ENCODE data around the gene KIAA1217.
"Not testable (repeated sequence)": the region's sequence is repeated elsewhere in the genome, so short reads cannot be mapped to it uniquely, and the experiment has no call there.

Gene KIAA1217

DNA sequence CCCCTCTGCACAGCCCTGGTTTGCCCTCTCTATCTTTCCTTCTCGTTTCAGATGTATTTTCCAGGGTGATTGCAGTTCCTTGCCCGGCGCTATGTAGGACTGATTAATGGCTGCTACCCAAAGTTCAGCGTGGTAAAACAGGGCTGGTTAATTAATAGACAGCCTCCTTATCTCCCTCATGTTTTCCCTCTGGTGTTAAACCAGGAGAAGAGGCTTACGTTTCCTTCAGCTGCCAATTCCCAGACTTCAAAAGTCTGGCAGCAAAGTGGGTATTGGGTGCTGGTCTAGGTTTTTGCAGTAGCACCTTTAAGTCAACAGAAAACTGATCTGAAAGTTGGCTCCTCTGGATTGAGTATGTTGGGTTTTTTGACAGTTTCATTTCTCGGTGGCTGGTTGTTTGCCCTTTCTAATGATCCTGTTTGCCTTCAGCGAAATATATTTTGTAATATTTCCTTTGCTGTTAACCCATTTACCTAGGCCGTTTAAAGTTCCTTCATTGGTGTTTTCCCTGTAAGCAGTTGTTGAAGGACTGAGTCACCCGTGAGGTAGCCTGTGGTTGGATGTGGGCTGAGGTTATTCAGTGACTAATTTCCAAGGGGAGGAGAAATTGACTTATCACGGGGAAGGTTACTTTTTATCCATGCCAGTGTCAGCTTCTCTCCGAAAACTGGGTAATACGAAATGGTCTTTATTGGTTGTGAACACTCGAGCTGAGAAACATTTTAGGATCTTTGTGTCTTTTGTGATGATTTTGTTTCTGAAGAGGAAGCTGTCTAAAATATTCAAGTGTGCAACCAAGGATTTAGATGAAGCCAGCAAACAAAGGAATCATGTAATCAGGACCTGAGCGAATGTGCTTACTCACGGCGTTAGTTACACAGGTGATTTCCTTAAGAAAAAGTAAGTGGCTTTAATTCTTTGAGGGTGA, 257.2 kb downstream of the KIAA1217 start:
- peaks cover 2% of the 10 kb centered on the region for H3K27me3 Mint-ChIP-seq
- ATAC-seq (ENCODE audit: low read depth) (no peak), DNase-seq (ENCODE audit: low spot score in 2 of 2) (no peak)
- peaks cover 7% of the 10 kb centered on the region for H3K4me1 Mint-ChIP-seq
- no peaks in the 10 kb centered on the region for H3K36me3 Mint-ChIP-seq
- H3K4me3 Mint-ChIP-seq, result no peak overlapping the region
- no peaks in the 10 kb centered on the region for H3K9me3 Mint-ChIP-seq
- no peak overlapping the region for H3K27ac Mint-ChIP-seq

DNA sequence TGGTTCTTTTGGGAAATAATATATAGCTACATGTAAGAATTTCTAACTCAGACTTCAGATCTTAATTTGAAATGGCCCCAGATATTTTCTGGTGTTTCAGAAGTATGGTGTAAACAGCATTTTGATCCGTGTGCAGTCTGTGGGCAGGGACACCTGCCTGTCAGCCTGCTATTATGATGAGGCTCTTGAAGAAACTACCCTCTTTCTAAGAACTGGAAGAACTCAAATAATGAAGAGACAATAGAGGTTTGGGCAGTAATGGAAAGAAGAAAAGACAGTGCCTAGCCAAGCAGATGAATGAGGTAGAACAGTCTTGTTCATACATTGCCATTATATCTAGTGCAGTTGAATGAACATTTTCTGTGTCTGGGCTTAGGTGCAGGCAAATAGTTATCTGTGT, 258.2 kb downstream of the KIAA1217 start:
- Mint-ChIP-seq H3K4me3 (no peak overlapping the region), H3K27me3 (peaks cover 2% of the 10 kb centered on the region), H3K9me3 (no peaks in the 10 kb centered on the region), H3K4me1 (peaks cover 7% of the 10 kb centered on the region), H3K27ac (no peak overlapping the region), H3K36me3 (no peaks in the 10 kb centered on the region)
- ATAC-seq (ENCODE audit: low read depth), result no peak
- DNase-seq (ENCODE audit: low spot score in 2 of 2), result no peak

DNA sequence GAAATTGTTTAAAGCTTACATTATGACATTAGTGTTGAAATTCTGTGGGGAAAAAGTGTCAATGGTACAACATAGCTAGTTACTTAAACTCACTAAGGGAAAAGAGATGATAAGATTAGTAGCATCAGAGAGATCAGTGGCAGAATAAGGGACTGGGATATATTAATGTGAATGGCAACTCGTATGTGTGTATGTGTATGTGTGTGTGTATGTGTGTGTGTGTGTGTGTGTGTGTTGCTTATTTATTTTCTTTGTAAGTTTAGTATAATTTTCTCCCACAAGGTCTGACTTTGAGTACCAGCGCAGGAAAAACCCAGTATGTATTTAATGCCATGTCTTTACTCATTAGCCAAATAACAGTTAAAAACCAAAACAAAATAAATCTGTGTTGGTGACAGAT, 258.7 kb downstream of the KIAA1217 start:
- no peak overlapping the region for H3K4me3 Mint-ChIP-seq
- ATAC-seq (ENCODE audit: low read depth) (no peak), DNase-seq (ENCODE audit: low spot score in 2 of 2) (no peak)
- no peaks in the 10 kb centered on the region for H3K9me3 Mint-ChIP-seq
- no peak overlapping the region for H3K27ac Mint-ChIP-seq
- peaks cover 2% of the 10 kb centered on the region for H3K27me3 Mint-ChIP-seq
- peaks cover 7% of the 10 kb centered on the region for H3K4me1 Mint-ChIP-seq
- H3K36me3 Mint-ChIP-seq, result no peaks in the 10 kb centered on the region

- Mint-ChIP-seq H3K4me3 (no peak overlapping the region), H3K36me3 (no peaks in the 10 kb centered on the region), H3K27me3 (peaks cover 2% of the 10 kb centered on the region), H3K4me1 (peaks cover 7% of the 10 kb centered on the region), H3K9me3 (no peaks in the 10 kb centered on the region), H3K27ac (no peak overlapping the region)
- DNase-seq (ENCODE audit: low spot score in 2 of 2) (no peak), ATAC-seq (ENCODE audit: low read depth) (no peak)
Measured at GRCh38 chr10:24468281-24468751, 259.4 kb downstream of the KIAA1217 start.

DNA sequence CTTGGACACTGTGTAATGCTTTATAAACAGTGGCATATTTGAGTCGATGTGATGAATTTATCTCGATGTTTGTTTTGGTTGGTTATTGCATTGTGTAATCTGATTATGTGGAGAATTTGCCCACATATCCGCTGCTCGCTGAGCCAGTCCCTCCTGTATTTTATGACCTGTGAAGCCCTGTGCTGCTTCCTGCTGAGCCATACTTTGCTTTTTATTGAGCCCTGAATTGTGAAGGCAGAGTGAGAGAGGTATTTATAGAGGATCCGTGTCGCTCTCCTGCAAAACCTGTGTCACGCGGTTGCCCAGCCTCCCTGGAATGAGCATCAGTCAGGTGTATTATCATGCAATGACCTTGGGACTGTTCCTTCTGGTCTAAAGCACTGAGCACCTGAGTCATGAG, 261.1 kb downstream of the KIAA1217 start:
- DNase-seq (ENCODE audit: low spot score in 2 of 2), result no peak
- Mint-ChIP-seq H3K36me3 (no peaks in the 10 kb centered on the region), H3K4me3 (no peak overlapping the region), H3K27ac (no peak overlapping the region), H3K27me3 (peaks cover 2% of the 10 kb centered on the region), H3K9me3 (no peaks in the 10 kb centered on the region), H3K4me1 (no peaks in the 10 kb centered on the region)
- ATAC-seq (ENCODE audit: low read depth), result no peak

DNA sequence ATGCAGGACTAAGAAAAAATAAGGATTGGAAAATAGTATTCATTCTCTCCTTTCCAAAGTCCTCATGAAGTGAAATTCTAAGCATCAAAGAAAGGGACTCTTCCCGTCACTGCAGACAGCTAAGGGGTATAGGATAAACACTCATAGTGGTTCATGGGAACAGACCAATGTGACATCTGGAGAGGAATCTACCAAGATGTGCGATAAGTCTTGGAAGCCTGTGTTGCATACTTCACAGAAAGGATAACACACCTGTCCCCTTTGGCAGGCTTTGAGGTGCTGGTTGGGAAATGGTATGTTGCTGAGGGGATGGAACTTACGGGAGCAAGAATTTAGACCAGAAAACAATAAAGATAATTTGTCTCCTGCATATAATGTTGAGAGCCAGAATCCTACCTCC, 266.7 kb downstream of the KIAA1217 start:
- no peak for DNase-seq (ENCODE audit: low spot score in 2 of 2)
- H3K27ac Mint-ChIP-seq, result no peak overlapping the region

GRCh38 chr10:24476913-24477701, 268.2 kb downstream of the KIAA1217 start:
- no peak overlapping the region for H3K4me3 Mint-ChIP-seq
- H3K27ac Mint-ChIP-seq, result no peak overlapping the region
- no peaks in the 10 kb centered on the region for H3K4me1 Mint-ChIP-seq
- peaks cover 5% of the 10 kb centered on the region for H3K9me3 Mint-ChIP-seq
- no peaks in the 10 kb centered on the region for H3K36me3 Mint-ChIP-seq
- ATAC-seq (ENCODE audit: low read depth) (no peak), DNase-seq (ENCODE audit: low spot score in 2 of 2) (no peak)
- peaks cover 3% of the 10 kb centered on the region for H3K27me3 Mint-ChIP-seq

More for the DNA sequence above, 266.7 kb downstream of the KIAA1217 start:
- Mint-ChIP-seq H3K4me3 (no peak overlapping the region), H3K4me1 (no peaks in the 10 kb centered on the region), H3K36me3 (no peaks in the 10 kb centered on the region), H3K27me3 (peaks cover 3% of the 10 kb centered on the region), H3K9me3 (peaks cover 5% of the 10 kb centered on the region)
- no peak for ATAC-seq (ENCODE audit: low read depth)

DNA sequence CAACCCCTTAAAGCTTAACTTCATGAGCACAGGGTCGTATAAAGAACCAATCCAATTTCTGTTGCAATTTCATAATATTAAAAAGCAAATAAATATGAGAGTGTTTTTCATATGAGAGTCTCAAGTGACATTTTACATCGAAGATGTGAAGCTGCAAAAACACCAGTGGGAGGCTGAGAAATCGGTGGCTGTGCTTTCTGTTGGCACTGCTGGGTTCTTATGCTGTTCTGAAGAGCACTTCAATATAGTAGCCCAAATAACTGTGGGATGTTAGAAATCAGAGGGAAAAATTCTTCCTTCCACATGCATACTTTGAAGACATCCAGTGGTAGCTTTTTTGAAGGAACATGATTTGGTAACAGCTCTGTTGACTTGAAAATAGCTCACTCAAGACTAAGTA, 269.0 kb downstream of the KIAA1217 start:
- Mint-ChIP-seq H3K36me3 (no peaks in the 10 kb centered on the region), H3K9me3 (peaks cover 5% of the 10 kb centered on the region), H3K4me1 (no peaks in the 10 kb centered on the region), H3K4me3 (no peak overlapping the region), H3K27ac (no peak overlapping the region), H3K27me3 (peaks cover 3% of the 10 kb centered on the region)
- no peak for DNase-seq (ENCODE audit: low spot score in 2 of 2)
- no peak for ATAC-seq (ENCODE audit: low read depth)

GRCh38 chr10:24479806-24480205, 270.9 kb downstream of the KIAA1217 start:
- Mint-ChIP-seq H3K27me3 (peaks cover 3% of the 10 kb centered on the region), H3K9me3 (peaks cover 5% of the 10 kb centered on the region), H3K36me3 (no peaks in the 10 kb centered on the region), H3K4me1 (no peaks in the 10 kb centered on the region), H3K27ac (no peak overlapping the region), H3K4me3 (no peak overlapping the region)
- ATAC-seq (ENCODE audit: low read depth), result no peak
- no peak for DNase-seq (ENCODE audit: low spot score in 2 of 2)

GRCh38 chr10:24480447-24480846, 271.5 kb downstream of the KIAA1217 start:
- Mint-ChIP-seq H3K36me3 (no peaks in the 10 kb centered on the region), H3K4me3 (no peak overlapping the region), H3K27me3 (peaks cover 3% of the 10 kb centered on the region), H3K9me3 (peaks cover 7% of the 10 kb centered on the region), H3K27ac (no peak overlapping the region), H3K4me1 (no peaks in the 10 kb centered on the region)
- DNase-seq (ENCODE audit: low spot score in 2 of 2), result no peak
- ATAC-seq (ENCODE audit: low read depth), result no peak

DNA sequence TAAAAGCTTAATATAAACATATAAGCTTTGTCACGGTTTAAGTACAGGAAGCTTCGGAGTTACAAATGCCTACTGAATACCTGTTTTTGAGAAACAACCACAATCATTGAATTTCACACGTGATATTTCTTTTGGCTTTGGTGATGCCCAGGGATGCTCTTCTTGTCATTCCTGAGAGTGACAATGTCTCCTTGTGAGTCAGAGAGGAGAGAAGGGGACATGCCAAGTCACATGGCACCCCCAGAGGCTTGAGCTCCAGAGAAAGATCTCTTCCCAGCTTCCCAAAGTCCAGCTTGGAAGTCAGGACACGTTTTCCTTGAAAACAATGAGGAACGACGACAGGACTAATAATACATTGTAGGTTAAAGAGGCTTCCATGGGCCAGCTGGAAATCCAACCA, 272.3 kb downstream of the KIAA1217 start:
- Mint-ChIP-seq H3K4me3 (no peak overlapping the region), H3K9me3 (peaks cover 7% of the 10 kb centered on the region), H3K36me3 (no peaks in the 10 kb centered on the region), H3K27ac (no peak overlapping the region), H3K27me3 (peaks cover 3% of the 10 kb centered on the region), H3K4me1 (no peaks in the 10 kb centered on the region)
- DNase-seq (ENCODE audit: low spot score in 2 of 2) (no peak), ATAC-seq (ENCODE audit: low read depth) (no peak)

GRCh38 chr10:24482713-24483112, 273.8 kb downstream of the KIAA1217 start:
- not testable (repeated sequence) for H3K4me1 Mint-ChIP-seq; ATAC-seq (ENCODE audit: low read depth); H3K4me3 Mint-ChIP-seq; H3K27me3 Mint-ChIP-seq; H3K36me3 Mint-ChIP-seq; H3K9me3 Mint-ChIP-seq; DNase-seq (ENCODE audit: low spot score in 2 of 2); H3K27ac Mint-ChIP-seq

DNA sequence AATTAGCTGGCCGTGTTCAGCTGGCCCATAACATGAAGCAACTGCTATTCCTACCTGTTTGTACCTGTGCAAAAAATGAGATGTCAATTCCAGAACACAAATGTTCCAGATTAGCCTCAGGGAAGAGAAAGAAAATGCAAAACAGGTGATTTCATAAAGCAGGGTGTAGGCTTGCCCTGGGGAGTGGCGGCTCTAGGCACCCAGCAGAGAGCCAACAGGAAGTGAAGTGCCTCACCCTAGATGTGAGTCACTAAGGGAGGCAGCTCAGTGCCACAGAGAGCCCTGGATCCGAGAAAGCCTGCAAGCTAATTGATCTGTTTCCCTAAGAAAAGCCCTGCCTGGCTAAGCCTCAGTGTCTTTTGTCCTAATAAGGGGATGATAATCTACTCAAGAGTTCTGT, 274.8 kb downstream of the KIAA1217 start:
- no peak for ATAC-seq (ENCODE audit: low read depth)
- no peak overlapping the region for H3K27ac Mint-ChIP-seq
- H3K4me1 Mint-ChIP-seq, result no peaks in the 10 kb centered on the region
- no peak overlapping the region for H3K4me3 Mint-ChIP-seq
- H3K9me3 Mint-ChIP-seq, result peaks cover 4% of the 10 kb centered on the region
- no peak for DNase-seq (ENCODE audit: low spot score in 2 of 2)
- no peaks in the 10 kb centered on the region for H3K36me3 Mint-ChIP-seq
- H3K27me3 Mint-ChIP-seq, result peaks cover 2% of the 10 kb centered on the region

GRCh38 chr10:24484771-24485170, 275.8 kb downstream of the KIAA1217 start:
- Mint-ChIP-seq H3K9me3 (peaks cover 4% of the 10 kb centered on the region), H3K4me3 (no peak overlapping the region), H3K36me3 (no peaks in the 10 kb centered on the region), H3K4me1 (no peaks in the 10 kb centered on the region), H3K27me3 (peaks cover 2% of the 10 kb centered on the region), H3K27ac (no peak overlapping the region)
- no peak for DNase-seq (ENCODE audit: low spot score in 2 of 2)
- no peak for ATAC-seq (ENCODE audit: low read depth)

Measured in memory B cell (primary cell).